Left lung (tissue), 10 donors: Measurements from ENCODE around the gene RSBN1L. TPM values are rescaled to one million over a fixed set of nuclear protein-coding genes. Genes with fewer than 3 reads are reported as not detected.

Source experiments
- ATAC-seq: fragments of 200-7000 bp; cut with Tn5 transposase; one replicate; pipeline ENCODE4 v1.9.1; 2020; ENCODE audit warnings: moderate library complexity
- DNase-seq, 4 donors: peaks; one replicate each; pipeline ENCODE4 v3.0.0-alpha.2; 2013 to 2020
- H3K27ac ChIP-seq, 2 donors: fragments of 200-600 bp; sonication (generic) in 1 of 2; one replicate each; pipeline versions ENCODE4 v1.5.0 to v1.8.0; 2020 to 2021
- H3K27me3 ChIP-seq, 2 donors: fragments of 200-600 bp; sonication (generic) in 1 of 2; one replicate each; pipeline versions ENCODE4 v1.5.0 to v1.8.0; 2020 to 2021
- H3K36me3 ChIP-seq, 2 donors: fragments of 200-600 bp; sonication (generic) in 1 of 2; one replicate each; pipeline versions ENCODE4 v1.5.0 to v1.8.0; 2020 to 2021
- H3K4me1 ChIP-seq, 2 donors: fragments of 200-600 bp; one replicate each; pipeline ENCODE4 v1.8.0; 2021
- H3K4me3 ChIP-seq, 2 donors: fragments of 200-600 bp; sonication (generic) in 1 of 2; one replicate each; pipeline versions ENCODE4 v1.5.0 to v1.8.0; 2020 to 2021; ENCODE audit warnings: mild to moderate bottlenecking in 1 of 2
- H3K9me3 ChIP-seq, 2 donors: fragments of 200-600 bp; sonication (generic) in 1 of 2; one replicate each; pipeline versions ENCODE4 v1.5.0 to v1.8.0; 2020 to 2021
- intact Hi-C, 2 donors: fragments of 100-400 bp; cut with DNase I; formaldehyde crosslinking; loops; one replicate each; pipeline versions ENCODE4 v1.11.2 to v1.14.2; 2022
- polyA plus RNA-seq, 6 donors: library from polyadenylated mRNA; unstranded; fragments of 120-200 nt; gene quantifications; one replicate each; pipeline ENCODE4 v1.2.1, GENCODE V29; 2013; ENCODE audit not compliant: insufficient read length in 6 of 6
- total RNA-seq, 2 donors: library from RNA; stranded (reverse); fragmentation: NEBNext Ultra II Directional; extraction: Animal tissue kit (Norgen Biotek cat#: 25700); gene quantifications; one replicate each; pipeline ENCODE4 v1.2.1, GENCODE V29; 2021
- TF ChIP-seq, protein P1 (sequence below), 2 donors: fragments of 200-600 bp; sonication (generic) in 1 of 2; IDR thresholded peaks; one replicate each; pipeline versions ENCODE4 v1.5.0 to v1.8.0; 2021; ENCODE audit warnings: antibody characterized with exemption in 2 of 2
- donor health status: DM: no; HTN: yes; CAD: no.
- donor health status: DM: no; HTN: no; CAD: no.

Gene RSBN1L
- total and polyA plus RNA-seq, 8 donors: 16.7 to 47.2 (median 37.6) TPM

DNA sequence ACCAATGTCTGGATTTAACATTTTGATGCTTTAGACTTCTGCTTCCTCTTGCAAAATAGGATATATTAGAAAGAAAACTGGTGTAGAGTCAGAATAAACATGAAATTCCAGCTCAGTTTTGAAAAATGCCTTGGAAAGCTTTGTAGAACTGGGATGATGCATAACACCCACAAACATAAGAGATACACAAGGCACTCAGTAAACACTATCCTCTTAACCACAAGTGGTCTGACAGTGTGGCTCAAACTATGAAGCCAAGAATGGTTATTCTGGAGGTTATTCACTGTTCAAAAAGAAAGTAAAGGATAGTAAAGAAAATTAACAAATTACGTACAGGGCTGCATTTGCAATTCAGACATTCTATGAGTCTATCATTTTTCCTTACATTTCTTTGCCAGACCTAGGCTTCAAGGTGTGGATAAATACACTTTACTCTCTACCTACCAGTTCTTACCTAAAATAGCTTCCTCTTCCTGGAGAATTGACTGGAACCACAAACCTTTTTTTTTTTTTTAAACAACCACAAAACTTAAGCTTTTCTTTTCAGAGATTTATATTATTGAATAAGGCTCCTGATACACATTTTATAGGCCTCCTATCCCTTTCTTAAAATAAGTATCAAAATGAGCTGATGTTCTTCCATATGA, 9.0 kb upstream of the RSBN1L start:
- Histone ChIP-seq H3K9me3 (no peaks in the 10 kb centered on the region), H3K4me3 (no peak overlapping the region), H3K4me1 (peaks cover 0 to 41% of the 10 kb centered on the region in 2 donors), H3K36me3 (peaks cover 0 to 27% of the 10 kb centered on the region in 2 donors), H3K27me3 (no peaks in the 10 kb centered on the region), H3K27ac (peak overlapping the region; percentile 34 to 53)
- TF ChIP-seq, protein P1, sequence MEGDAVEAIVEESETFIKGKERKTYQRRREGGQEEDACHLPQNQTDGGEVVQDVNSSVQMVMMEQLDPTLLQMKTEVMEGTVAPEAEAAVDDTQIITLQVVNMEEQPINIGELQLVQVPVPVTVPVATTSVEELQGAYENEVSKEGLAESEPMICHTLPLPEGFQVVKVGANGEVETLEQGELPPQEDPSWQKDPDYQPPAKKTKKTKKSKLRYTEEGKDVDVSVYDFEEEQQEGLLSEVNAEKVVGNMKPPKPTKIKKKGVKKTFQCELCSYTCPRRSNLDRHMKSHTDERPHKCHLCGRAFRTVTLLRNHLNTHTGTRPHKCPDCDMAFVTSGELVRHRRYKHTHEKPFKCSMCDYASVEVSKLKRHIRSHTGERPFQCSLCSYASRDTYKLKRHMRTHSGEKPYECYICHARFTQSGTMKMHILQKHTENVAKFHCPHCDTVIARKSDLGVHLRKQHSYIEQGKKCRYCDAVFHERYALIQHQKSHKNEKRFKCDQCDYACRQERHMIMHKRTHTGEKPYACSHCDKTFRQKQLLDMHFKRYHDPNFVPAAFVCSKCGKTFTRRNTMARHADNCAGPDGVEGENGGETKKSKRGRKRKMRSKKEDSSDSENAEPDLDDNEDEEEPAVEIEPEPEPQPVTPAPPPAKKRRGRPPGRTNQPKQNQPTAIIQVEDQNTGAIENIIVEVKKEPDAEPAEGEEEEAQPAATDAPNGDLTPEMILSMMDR (IDR thresholded peaks at IDR 0.05): no peak
- intact Hi-C loops: no loop called here
- DNase-seq (no peak), ATAC-seq (peak; percentile 32)

- TF ChIP-seq, protein P1 (IDR thresholded peaks at IDR 0.05): no peak
- Histone ChIP-seq H3K4me1 (peaks cover 0 to 41% of the 10 kb centered on the region in 2 donors), H3K36me3 (peaks cover 0 to 22% of the 10 kb centered on the region in 2 donors), H3K9me3 (no peaks in the 10 kb centered on the region), H3K27me3 (no peaks in the 10 kb centered on the region), H3K4me3 (no peak overlapping the region), H3K27ac (peak overlapping the region; percentile 34 to 53)
- ATAC-seq (peak; percentile 52), DNase-seq (peak in 1 of 4 donors; percentile 18)
- intact Hi-C loops: no loop called here
Measured at GRCh38 chr7:77687747-77688144, 8.5 kb upstream of the RSBN1L start.

DNA sequence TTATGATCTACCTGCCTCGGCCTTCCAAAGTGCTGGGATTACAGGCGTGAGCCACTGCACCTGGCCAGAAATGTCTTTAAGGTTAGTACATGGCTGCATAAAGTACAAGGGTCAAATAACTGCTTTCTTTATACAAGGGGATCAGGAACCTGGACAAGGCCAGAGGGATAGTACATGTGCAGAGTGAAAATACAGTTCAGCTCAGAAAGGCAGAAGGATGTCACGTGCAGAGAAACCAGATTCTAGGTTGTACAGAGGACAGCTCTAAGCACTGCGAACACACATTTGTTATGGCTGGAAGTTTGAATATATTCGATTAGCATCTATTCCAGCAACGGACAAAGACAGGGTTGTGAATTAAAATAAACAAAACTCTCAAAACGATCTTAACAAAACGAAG, 6.0 kb upstream of the RSBN1L start:
- no peak overlapping the region for H3K4me3 ChIP-seq
- no peak overlapping the region for H3K27ac ChIP-seq
- ATAC-seq: no peak
- intact Hi-C loops: no loop called here
- DNase-seq: no peak
- H3K9me3 ChIP-seq: no peaks in the 10 kb centered on the region
- TF ChIP-seq, protein P1 (IDR thresholded peaks at IDR 0.05): no peak
- no peaks in the 10 kb centered on the region for H3K27me3 ChIP-seq
- H3K36me3 ChIP-seq: peaks cover 0 to 12% of the 10 kb centered on the region in 2 donors
- peaks cover 5 to 45% of the 10 kb centered on the region in 2 donors for H3K4me1 ChIP-seq

DNA sequence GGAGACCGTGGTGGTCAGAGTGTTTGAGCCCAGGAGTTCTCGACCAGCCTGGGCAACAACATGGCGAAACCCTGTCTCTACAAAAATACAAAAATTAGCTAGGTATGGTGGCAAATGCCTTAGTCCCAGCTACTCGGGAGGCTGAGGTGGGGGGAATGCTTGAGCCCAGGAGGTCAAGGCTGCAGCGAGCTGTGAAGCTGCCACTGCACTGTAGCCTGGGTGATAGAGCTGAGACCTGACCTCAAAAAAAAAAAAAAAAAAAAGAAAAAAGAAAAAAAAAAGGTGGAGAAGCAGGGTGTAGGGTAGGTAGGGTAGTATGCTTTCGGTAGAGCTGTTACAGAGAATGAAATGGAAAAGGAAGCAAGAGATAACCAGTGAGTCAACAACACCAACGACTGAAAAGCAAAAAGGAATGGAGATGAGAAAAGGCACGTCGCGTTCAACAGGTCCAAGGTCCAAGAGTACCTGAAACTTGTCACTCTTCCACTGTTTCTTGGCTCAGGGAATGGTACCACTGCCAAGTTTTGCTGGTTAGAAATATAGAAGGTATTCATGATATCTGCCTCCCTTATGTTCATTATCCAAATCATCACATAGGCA, 4.3 kb upstream of the RSBN1L start:
- DNase-seq (no peak), ATAC-seq (no peak)
- no peak overlapping the region for H3K27ac ChIP-seq
- no peaks in the 10 kb centered on the region for H3K27me3 ChIP-seq
- peaks cover 5 to 32% of the 10 kb centered on the region in 2 donors for H3K4me1 ChIP-seq
- no peak overlapping the region for H3K4me3 ChIP-seq
- TF ChIP-seq, protein P1 (IDR thresholded peaks at IDR 0.05): no peak
- intact Hi-C loops: no loop called here
- H3K9me3 ChIP-seq: no peaks in the 10 kb centered on the region
- peaks cover 0 to 12% of the 10 kb centered on the region in 2 donors for H3K36me3 ChIP-seq

DNA sequence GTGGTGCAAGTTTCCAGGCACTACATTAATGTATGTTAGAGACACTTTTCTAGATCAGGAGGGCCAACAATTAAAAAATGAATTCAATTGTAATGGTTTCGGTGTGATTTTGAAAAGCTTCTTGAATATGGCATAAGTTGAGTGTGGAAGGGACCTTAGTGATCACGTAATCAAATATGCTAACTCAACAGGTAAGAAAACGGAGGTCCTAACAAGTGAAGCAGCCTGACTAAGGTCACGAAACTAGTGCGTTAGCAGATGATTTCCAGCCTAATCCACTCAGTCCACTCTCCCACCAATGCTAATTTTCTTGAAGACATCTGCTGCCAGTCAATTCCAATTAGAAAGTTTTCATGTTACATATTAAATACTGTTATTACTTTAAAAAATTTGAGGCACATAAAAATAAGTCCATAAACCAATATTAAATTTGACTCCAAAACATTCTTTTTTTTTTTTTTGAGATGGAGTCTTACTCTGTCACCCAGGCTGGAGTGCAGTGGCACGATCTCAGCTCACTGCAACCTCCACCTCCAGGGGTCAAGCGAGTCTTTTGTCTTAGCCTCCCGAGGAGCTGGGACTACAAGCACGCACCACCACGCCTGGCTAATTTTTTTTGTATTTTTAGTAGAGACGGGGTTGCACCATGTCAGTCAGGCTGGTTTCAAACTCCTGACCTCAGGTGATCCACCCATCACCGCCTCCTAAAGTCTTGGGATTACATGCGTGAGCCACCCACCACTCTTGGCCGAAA, 2.3 kb upstream of the RSBN1L start:
- Histone ChIP-seq H3K27me3 (no peaks in the 10 kb centered on the region), H3K9me3 (no peaks in the 10 kb centered on the region), H3K27ac (no peak overlapping the region), H3K4me3 (peak overlapping the region; percentile 92 to 99), H3K4me1 (peaks cover 5 to 36% of the 10 kb centered on the region in 2 donors), H3K36me3 (peaks cover 0 to 11% of the 10 kb centered on the region in 2 donors)
- no peak for ATAC-seq
- no peak for DNase-seq
- intact Hi-C loops: no loop called here
- TF ChIP-seq, protein P1 (IDR thresholded peaks at IDR 0.05): no peak
